ENCODE measurements around the gene KCNIP1.
A peak's percentile ranks its signal among the peaks of the same experiment; 100 is the strongest.

The KCNIP1 gene

GRCh38 chr5:170503990-170504596, at the start of gene KCNIP1:
Gene KCNIP1 (plus strand): TSS chr5:170504020.
- no peak for DNase-seq (ENCODE audit: low read depth)
- TF ChIP-seq, protein P1, sequence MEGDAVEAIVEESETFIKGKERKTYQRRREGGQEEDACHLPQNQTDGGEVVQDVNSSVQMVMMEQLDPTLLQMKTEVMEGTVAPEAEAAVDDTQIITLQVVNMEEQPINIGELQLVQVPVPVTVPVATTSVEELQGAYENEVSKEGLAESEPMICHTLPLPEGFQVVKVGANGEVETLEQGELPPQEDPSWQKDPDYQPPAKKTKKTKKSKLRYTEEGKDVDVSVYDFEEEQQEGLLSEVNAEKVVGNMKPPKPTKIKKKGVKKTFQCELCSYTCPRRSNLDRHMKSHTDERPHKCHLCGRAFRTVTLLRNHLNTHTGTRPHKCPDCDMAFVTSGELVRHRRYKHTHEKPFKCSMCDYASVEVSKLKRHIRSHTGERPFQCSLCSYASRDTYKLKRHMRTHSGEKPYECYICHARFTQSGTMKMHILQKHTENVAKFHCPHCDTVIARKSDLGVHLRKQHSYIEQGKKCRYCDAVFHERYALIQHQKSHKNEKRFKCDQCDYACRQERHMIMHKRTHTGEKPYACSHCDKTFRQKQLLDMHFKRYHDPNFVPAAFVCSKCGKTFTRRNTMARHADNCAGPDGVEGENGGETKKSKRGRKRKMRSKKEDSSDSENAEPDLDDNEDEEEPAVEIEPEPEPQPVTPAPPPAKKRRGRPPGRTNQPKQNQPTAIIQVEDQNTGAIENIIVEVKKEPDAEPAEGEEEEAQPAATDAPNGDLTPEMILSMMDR (conservative IDR thresholded peaks at IDR 0.05; ENCODE audit: control insufficient read depth, insufficient read depth, low read depth, low read length), result no peak
- H3K4me3 ChIP-seq (ENCODE audit: control insufficient read depth, low read depth, low read length), result no peak within 1 kb of the TSS

GRCh38 chr5:170463426-170463825, 40.4 kb upstream of the KCNIP1 start:
- TF ChIP-seq, protein P1 (conservative IDR thresholded peaks at IDR 0.05; ENCODE audit: control insufficient read depth, insufficient read depth, low read depth, low read length), result no peak
- H3K4me3 ChIP-seq (ENCODE audit: control insufficient read depth, low read depth, low read length), result no peak overlapping the region

GRCh38 chr5:170464280-170465127, 39.3 kb upstream of the KCNIP1 start:
- no peak for DNase-seq (ENCODE audit: low read depth)
- no peak overlapping the region for H3K4me3 ChIP-seq (ENCODE audit: control insufficient read depth, low read depth, low read length)
- TF ChIP-seq, protein P1 (conservative IDR thresholded peaks at IDR 0.05; ENCODE audit: control insufficient read depth, insufficient read depth, low read depth, low read length), result no peak

More at GRCh38 chr5:170463426-170463825, 40.4 kb upstream of the KCNIP1 start:
- DNase-seq (ENCODE audit: low read depth), result no peak

- TF ChIP-seq, protein P1 (conservative IDR thresholded peaks at IDR 0.05; ENCODE audit: control insufficient read depth, insufficient read depth, low read depth, low read length), result no peak
- no peak for DNase-seq (ENCODE audit: low read depth)
- no peak overlapping the region for H3K4me3 ChIP-seq (ENCODE audit: control insufficient read depth, low read depth, low read length)
Measured at GRCh38 chr5:170466553-170466952, 37.3 kb upstream of the KCNIP1 start.

DNA sequence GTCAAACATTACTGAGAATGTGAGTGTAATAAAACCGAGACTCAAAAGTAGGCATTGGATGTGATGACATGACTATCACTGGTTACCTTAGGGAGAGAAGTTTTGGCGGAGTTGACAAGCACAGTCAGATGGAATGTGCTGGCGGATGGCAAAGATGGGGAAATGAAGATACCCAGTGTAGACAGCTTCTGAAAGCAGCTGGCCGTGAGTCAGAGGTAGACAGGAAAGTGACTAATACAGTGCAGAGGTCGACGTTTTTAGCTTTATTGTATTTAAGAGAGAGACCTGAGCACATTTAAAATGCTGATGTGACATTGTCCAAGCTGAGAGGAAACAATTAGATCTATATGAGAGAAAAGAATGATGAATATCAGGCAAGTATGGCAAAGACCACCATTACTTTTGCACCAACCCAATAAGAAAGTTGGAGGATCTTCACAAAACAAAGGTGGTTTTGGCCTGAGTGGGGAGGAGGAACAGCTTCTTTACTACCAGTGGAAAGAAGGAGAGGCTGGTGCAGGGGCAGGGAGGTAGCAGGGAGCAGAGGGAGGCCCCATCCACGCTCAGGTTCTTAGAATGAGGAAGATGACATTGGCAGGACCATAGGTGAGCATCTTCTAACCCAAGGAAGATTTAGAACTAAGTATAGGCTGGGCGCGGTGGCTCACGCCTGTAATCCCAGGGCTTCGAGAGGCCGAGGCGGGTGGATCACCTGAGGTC, 36.7 kb upstream of the KCNIP1 start:
- TF ChIP-seq, protein P1 (conservative IDR thresholded peaks at IDR 0.05; ENCODE audit: control insufficient read depth, insufficient read depth, low read depth, low read length), result no peak
- peak; percentile 97 for DNase-seq (ENCODE audit: low read depth)
- H3K4me3 ChIP-seq (ENCODE audit: control insufficient read depth, low read depth, low read length), result no peak overlapping the region

DNA sequence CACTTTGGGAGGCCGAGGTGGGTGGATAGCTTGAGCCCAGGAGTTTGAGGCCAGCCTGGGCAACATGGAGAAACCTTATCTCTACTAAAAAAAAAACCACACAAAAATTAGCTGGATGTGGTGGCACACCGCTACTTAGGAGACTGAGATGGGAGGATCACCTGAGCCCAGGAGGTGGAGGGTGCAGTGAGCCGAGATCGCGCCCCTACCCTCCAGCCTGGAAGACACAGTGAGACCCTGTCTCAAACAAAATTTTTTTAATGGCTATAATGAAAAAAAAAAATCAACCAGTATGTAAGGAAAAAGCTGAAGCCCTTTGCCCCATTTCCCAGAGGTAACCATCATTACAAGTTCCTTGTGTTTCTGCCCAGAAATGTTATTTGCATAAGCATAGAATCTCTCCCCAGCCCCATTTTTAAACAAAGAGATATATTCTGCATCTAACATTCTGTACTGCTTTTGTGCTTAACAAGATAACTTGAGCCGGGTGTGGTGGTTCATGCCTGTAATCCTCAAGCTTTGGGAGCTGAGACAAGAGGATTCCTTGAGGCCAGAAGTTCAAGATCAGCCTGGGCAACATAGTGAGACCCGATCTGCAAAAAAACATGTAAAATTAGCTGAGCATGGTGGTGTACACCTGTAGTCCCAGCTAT, 35.1 kb upstream of the KCNIP1 start:
- no peak for DNase-seq (ENCODE audit: low read depth)
- TF ChIP-seq, protein P1 (conservative IDR thresholded peaks at IDR 0.05; ENCODE audit: control insufficient read depth, insufficient read depth, low read depth, low read length), result no peak

More for the DNA sequence above, 35.1 kb upstream of the KCNIP1 start:
- no peak overlapping the region for H3K4me3 ChIP-seq (ENCODE audit: control insufficient read depth, low read depth, low read length)
